GM19467 (cell line): Measurements from ENCODE around the gene NSL1.
"Not testable (repeated sequence)": the region's sequence is repeated elsewhere in the genome, so short reads cannot be mapped to it uniquely, and the experiment has no call there.

Experiments used
- ATAC-seq: cut with Tn5 transposase; IDR thresholded peaks from one replicate; pipeline ENCODE4 v1.9.1; 2021; ENCODE audit warnings: mild to moderate bottlenecking, moderate library complexity; ENCODE audit not compliant: unreplicated experiment

Gene NSL1

GRCh38 chr1:212783976-212784375 is 7.6 kb downstream of the NSL1 start:
- ATAC-seq, result no peak

- ATAC-seq, result no peak
Measured at GRCh38 chr1:212782422-212783154, 9.0 kb downstream of the NSL1 start.

- no peak for ATAC-seq
Measured at GRCh38 chr1:212781225-212781624, 10.4 kb downstream of the NSL1 start.

- ATAC-seq, result no peak
Measured at GRCh38 chr1:212780759-212781158, 10.8 kb downstream of the NSL1 start.

GRCh38 chr1:212779086-212779485 is 12.5 kb downstream of the NSL1 start:
- ATAC-seq, result not testable (repeated sequence)

- no peak for ATAC-seq
Measured at GRCh38 chr1:212777151-212777550, 14.4 kb downstream of the NSL1 start.

GRCh38 chr1:212775241-212775640 is 16.3 kb downstream of the NSL1 start:
- no peak for ATAC-seq

- ATAC-seq, result no peak
Measured at GRCh38 chr1:212774584-212774983, 17.0 kb downstream of the NSL1 start.

GRCh38 chr1:212773011-212773410 is 18.6 kb downstream of the NSL1 start:
- no peak for ATAC-seq

GRCh38 chr1:212771341-212771740 is 20.2 kb downstream of the NSL1 start:
- ATAC-seq, result no peak

- ATAC-seq, result no peak
Measured at GRCh38 chr1:212769459-212770167, 22.0 kb downstream of the NSL1 start.

- not testable (repeated sequence) for ATAC-seq
Measured at GRCh38 chr1:212766825-212767224, 24.8 kb downstream of the NSL1 start.

- not testable (repeated sequence) for ATAC-seq
Measured at GRCh38 chr1:212764718-212765281, 26.8 kb downstream of the NSL1 start.

GRCh38 chr1:212762839-212763238 is 28.7 kb downstream of the NSL1 start:
- no peak for ATAC-seq

- ATAC-seq, result no peak
Measured at GRCh38 chr1:212762234-212762633, 29.3 kb downstream of the NSL1 start.

- no peak for ATAC-seq
Measured at GRCh38 chr1:212760126-212760823, 31.3 kb downstream of the NSL1 start.

- ATAC-seq, result no peak
Measured at GRCh38 chr1:212759683-212760082, 31.9 kb downstream of the NSL1 start.

- no peak for ATAC-seq
Measured at GRCh38 chr1:212754680-212755079, 36.9 kb downstream of the NSL1 start.

GRCh38 chr1:212754193-212754592 is 37.4 kb downstream of the NSL1 start:
- ATAC-seq, result no peak

- no peak for ATAC-seq
Measured at GRCh38 chr1:212753749-212754148, 37.8 kb downstream of the NSL1 start.

GRCh38 chr1:212752934-212753497 is 38.6 kb downstream of the NSL1 start:
- ATAC-seq, result no peak
